BLaER1 treated with 17β-estradiol and CSF1 and Interleukin-3, amounts not matched to agents 10 nM and 100 nM (cell line): ENCODE measurements around the gene TAF6L.
A peak's percentile ranks its signal among the peaks of the same experiment; 100 is the strongest.

Experiments
- H3K27ac ChIP-seq, 11 experiments: shearing (Covaris generic); formaldehyde crosslinking; 2 replicates each; pipeline ENCODE4 v1.8.1; 2022
- H3K27me3 ChIP-seq, 11 experiments: shearing (Covaris generic); formaldehyde crosslinking; 2 replicates each; pipeline ENCODE4 v1.8.1; 2022
- H3K36me3 ChIP-seq, 11 experiments: shearing (Covaris generic); formaldehyde crosslinking; 2 replicates each; pipeline ENCODE4 v1.8.1; 2022
- H3K4me1 ChIP-seq, 10 experiments: shearing (Covaris generic); formaldehyde crosslinking; 2 replicates each; pipeline ENCODE4 v1.8.1; 2022
- H3K4me2 ChIP-seq, 11 experiments: shearing (Covaris generic); formaldehyde crosslinking; 2 replicates each; pipeline ENCODE4 v1.8.1; 2022
- H3K4me3 ChIP-seq, 10 experiments: shearing (Covaris generic); formaldehyde crosslinking; 2 replicates each; pipeline ENCODE4 v1.8.1; 2022
- H3K9ac ChIP-seq, 11 experiments: shearing (Covaris generic); formaldehyde crosslinking; 2 replicates each; pipeline ENCODE4 v1.8.1; 2022
- H3K9me3 ChIP-seq, 11 experiments: shearing (Covaris generic); formaldehyde crosslinking; replicated peaks in 1 of 11; 2 replicates each; pipeline ENCODE4 v1.8.1; 2022
- H4K20me1 ChIP-seq, 11 experiments: shearing (Covaris generic); formaldehyde crosslinking; 2 replicates each; pipeline ENCODE4 v1.8.1; 2022
- Cebpa-rat ChIP-seq, 11 experiments: shearing (Covaris generic); IDR thresholded peaks; 2 replicates each; pipeline ENCODE4 v1.8.1; 2022

TAF6L gene

DNA sequence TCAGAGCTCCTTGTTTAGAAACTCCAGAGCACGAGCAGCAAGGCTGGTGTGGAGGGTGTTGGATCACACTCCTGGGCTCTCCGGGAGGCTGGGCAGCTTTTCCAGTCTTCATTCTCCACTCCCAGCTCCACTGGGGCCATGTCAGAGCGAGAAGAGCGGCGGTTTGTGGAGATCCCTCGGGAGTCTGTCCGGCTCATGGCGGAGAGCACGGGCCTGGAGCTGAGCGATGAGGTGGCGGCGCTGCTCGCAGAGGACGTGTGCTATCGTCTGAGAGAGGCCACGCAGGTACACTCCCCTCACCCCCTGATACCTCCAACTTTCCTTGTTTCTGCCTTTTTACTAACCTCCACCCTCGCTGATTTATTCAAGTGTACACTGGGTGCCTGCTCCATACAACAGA, 4.5 kb downstream of the TAF6L start:
- no peaks in the 10 kb centered on the region for H3K9me3 ChIP-seq
- peak overlapping the region in 7 of 11 experiments; percentile 6 to 68 (median 49); a peak in 11 of 22 replicates for H3K27ac ChIP-seq
- peak overlapping the region in 10 of 11 experiments; percentile 4 to 56 (median 28); a peak in 11 of 22 replicates for H3K9ac ChIP-seq
- no peak for TF ChIP-seq Cebpa-rat (IDR thresholded peaks at IDR 0.05)
- peaks cover 32 to 74% (median 49%) of the 10 kb centered on the region in 11 experiments for H3K36me3 ChIP-seq
- peaks cover 14 to 58% (median 43%) of the 10 kb centered on the region in 10 experiments for H3K4me1 ChIP-seq
- no peaks in the 10 kb centered on the region for H3K27me3 ChIP-seq
- peaks cover 0 to 4% (median 0%) of the 10 kb centered on the region in 11 experiments; a peak in 1 of 22 replicates for H4K20me1 ChIP-seq
- no peak overlapping the region for H3K4me3 ChIP-seq
- H3K4me2 ChIP-seq, result peak overlapping the region in 5 of 11 experiments; percentile 0 to 62 (median 28); a peak in 6 of 22 replicates

DNA sequence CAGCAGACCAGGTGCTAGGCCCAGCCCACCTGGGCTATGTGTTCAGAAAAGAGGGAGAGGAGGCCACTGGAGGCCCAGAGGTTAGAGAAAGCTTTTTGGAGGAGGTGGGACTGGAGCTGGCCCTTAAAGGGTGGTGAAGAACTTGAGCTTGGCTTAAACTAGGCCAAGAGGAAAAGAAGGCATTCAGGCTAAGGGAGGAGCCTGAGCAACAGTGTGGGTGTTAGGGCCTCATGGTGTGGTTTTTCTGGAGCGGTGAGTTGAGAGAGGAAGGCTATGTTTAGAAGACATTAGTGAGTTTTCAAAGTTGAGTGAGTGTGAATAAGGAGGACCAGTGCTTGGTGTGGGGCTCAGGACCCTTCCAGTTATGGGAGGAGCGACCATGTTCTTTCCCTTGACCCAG, 6.2 kb downstream of the TAF6L start:
- H3K27me3 ChIP-seq, result no peaks in the 10 kb centered on the region
- no peak overlapping the region for H3K4me3 ChIP-seq
- H3K36me3 ChIP-seq, result peaks cover 39 to 89% (median 59%) of the 10 kb centered on the region in 11 experiments
- no peaks in the 10 kb centered on the region for H3K9me3 ChIP-seq
- H3K9ac ChIP-seq, result peak overlapping the region in 10 of 11 experiments; percentile 14 to 68 (median 38); a peak in 15 of 22 replicates
- no peak for TF ChIP-seq Cebpa-rat (IDR thresholded peaks at IDR 0.05)
- peak overlapping the region in 4 of 11 experiments; percentile 11 to 67 (median 47); a peak in 10 of 22 replicates for H3K4me2 ChIP-seq
- H3K27ac ChIP-seq, result peak overlapping the region in 4 of 11 experiments; percentile 9 to 43 (median 32); a peak in 6 of 22 replicates
- H4K20me1 ChIP-seq, result peaks cover 0 to 4% (median 0%) of the 10 kb centered on the region in 11 experiments; a peak in 2 of 22 replicates
- H3K4me1 ChIP-seq, result peaks cover 3 to 50% (median 33%) of the 10 kb centered on the region in 10 experiments; a peak in 19 of 20 replicates

DNA sequence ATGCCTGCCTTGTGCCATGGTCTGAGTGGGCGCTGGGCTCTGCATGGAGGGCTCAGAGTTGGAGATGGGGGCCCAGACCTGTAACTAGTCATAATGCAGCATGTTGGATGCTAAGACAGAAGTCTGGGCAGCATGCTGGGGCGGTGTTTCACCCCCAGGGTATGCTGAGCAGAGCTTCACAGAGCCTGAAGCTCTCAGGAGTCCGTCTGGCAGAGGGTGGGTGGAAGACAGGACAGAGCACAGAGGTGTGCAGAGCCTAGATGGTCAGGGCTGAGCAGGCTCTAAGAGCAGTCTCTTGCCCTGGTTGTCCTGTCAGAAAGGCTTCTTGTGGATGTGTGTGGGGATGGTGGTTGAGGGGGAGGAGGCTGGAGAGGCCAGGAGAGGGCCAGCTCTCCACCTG, 7.2 kb downstream of the TAF6L start:
- peak overlapping the region in 4 of 11 experiments; percentile 14 to 47 (median 18); a peak in 1 of 22 replicates for H3K9ac ChIP-seq
- TF ChIP-seq Cebpa-rat (IDR thresholded peaks at IDR 0.05), result no peak
- H4K20me1 ChIP-seq, result peaks cover 0 to 7% (median 0%) of the 10 kb centered on the region in 11 experiments; a peak in 2 of 22 replicates
- no peaks in the 10 kb centered on the region for H3K9me3 ChIP-seq
- peaks cover 45 to 97% (median 68%) of the 10 kb centered on the region in 11 experiments for H3K36me3 ChIP-seq
- H3K4me2 ChIP-seq, result no peak overlapping the region
- peak overlapping the region in 1 of 11 experiments; percentile 13; a peak in 1 of 22 replicates for H3K27ac ChIP-seq
- peaks cover 0 to 39% (median 24%) of the 10 kb centered on the region in 10 experiments; a peak in 17 of 20 replicates for H3K4me1 ChIP-seq
- no peaks in the 10 kb centered on the region for H3K27me3 ChIP-seq
- no peak overlapping the region for H3K4me3 ChIP-seq

DNA sequence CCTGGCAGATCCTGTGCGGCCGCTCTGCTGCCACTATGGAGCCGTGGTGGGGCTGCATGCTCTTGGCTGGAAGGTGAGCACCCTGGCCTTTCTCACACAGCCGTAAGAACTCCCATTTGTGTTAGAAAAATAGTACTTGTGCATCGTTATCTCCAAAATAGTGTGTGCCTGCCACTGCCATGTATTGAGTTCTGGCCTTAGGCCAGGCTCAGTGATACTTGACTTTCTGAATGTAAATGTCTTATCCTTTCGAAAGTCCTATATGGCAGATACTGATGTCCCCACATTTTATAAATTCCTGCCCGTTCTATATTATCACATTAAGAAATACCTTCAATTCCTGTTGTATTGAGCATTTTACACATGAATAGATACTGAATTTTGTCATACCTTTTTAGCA, 11.6 kb downstream of the TAF6L start:
- H3K4me1 ChIP-seq, result peaks cover 7 to 13% (median 10%) of the 10 kb centered on the region in 10 experiments
- H3K4me2 ChIP-seq, result no peak overlapping the region
- H3K27ac ChIP-seq, result no peak overlapping the region
- no peak for TF ChIP-seq Cebpa-rat (IDR thresholded peaks at IDR 0.05)
- H4K20me1 ChIP-seq, result peaks cover 0 to 7% (median 0%) of the 10 kb centered on the region in 11 experiments; a peak in 3 of 22 replicates
- no peak overlapping the region for H3K4me3 ChIP-seq
- no peak overlapping the region for H3K9ac ChIP-seq
- H3K27me3 ChIP-seq, result no peaks in the 10 kb centered on the region
- peaks cover 25 to 80% (median 58%) of the 10 kb centered on the region in 11 experiments for H3K36me3 ChIP-seq
- no peaks in the 10 kb centered on the region for H3K9me3 ChIP-seq

DNA sequence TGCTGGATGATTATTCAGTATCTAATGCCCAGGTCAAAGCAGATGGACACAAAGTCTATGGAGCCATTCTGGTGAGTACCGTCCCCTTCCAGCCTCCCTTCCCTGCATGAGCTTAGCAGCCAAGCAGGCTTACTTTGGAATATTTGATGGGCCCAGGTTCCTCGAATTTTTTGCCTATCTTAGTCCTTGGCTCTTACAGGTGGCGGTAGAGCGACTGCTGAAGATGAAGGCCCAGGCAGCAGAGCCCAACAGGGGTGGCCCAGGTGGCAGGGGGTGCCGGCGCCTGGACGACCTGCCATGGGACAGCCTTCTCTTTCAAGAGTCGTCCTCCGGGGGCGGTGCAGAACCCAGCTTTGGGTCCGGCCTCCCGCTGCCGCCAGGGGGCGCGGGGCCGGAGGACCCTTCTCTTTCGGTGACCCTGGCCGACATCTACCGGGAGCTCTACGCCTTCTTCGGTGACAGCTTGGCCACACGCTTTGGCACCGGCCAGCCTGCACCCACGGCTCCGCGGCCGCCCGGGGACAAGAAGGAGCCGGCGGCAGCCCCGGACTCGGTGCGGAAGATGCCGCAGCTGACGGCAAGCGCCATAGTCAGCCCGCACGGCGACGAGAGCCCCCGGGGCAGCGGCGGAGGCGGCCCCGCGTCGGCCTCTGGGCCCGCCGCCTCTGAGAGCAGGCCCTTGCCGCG, 15.3 kb downstream of the TAF6L start:
- H3K4me3 ChIP-seq, result peak overlapping the region; percentile 83 to 99 (median 95)
- peak overlapping the region; percentile 83 to 96 (median 92) for H3K27ac ChIP-seq
- peak overlapping the region; percentile 77 to 98 (median 93) for H3K4me2 ChIP-seq
- no peaks in the 10 kb centered on the region for H3K27me3 ChIP-seq
- peaks cover 31 to 72% (median 61%) of the 10 kb centered on the region in 11 experiments for H3K36me3 ChIP-seq
- peaks cover 38 to 43% (median 42%) of the 10 kb centered on the region in 10 experiments for H3K4me1 ChIP-seq
- peaks cover 0 to 41% (median 21%) of the 10 kb centered on the region in 11 experiments; a peak in 14 of 22 replicates for H4K20me1 ChIP-seq
- TF ChIP-seq Cebpa-rat (IDR thresholded peaks at IDR 0.05), result no peak
- no peaks in the 10 kb centered on the region for H3K9me3 ChIP-seq
- peak overlapping the region; percentile 86 to 97 (median 95) for H3K9ac ChIP-seq

DNA sequence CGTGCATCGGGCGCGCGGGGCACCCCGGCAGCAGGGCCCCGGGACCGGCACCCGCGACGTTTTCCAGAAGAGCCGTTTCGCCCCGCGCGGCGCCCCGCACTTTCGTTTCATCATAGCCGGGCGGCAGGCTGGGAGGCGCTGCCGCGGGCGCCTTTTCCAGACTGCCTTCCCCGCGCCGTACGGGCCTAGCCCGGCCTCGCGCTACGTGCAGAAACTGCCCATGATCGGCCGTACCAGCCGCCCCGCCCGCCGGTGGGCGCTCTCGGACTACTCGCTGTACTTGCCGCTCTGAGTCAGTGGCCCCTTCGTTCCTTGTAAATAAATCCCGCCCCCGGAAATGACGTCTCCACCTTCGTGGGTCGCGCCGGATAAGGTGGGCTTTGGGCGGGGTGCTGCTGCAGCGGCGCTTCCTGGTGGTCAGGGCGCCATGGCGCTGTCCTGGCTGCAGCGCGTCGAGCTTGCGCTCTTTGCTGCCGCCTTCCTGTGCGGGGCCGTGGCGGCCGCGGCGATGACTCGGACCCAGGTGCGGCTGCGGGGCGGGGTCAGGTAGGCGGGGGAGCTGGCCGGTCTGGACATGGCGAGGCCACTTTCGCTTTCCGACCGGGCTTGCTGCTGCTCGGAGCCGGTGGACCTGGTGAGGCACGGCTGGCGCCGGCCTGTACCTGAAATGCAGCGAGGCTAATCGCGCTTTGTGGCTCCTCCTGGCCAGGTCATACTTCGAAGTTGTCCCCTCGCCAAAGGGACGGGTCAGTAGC, 16.0 kb downstream of the TAF6L start, which contains the start of gene TMEM179B:
TMEM179B (plus strand) TSS at position 398 of the 755 bp plus-strand sequence; CDS start at position 428, 30 bp downstream.
- no peaks in the 10 kb centered on the region for H3K27me3 ChIP-seq
- peaks cover 40 to 46% (median 44%) of the 10 kb centered on the region in 10 experiments for H3K4me1 ChIP-seq
- no peaks in the 10 kb centered on the region for H3K9me3 ChIP-seq
- H3K9ac ChIP-seq, result peak within 1 kb of the TSS; percentile 86 to 97 (median 95)
- no peak for TF ChIP-seq Cebpa-rat (IDR thresholded peaks at IDR 0.05)
- H3K4me2 ChIP-seq, result peak within 1 kb of the TSS; percentile 77 to 98 (median 95)
- peaks cover 0 to 43% (median 22%) of the 10 kb centered on the region in 11 experiments; a peak in 14 of 22 replicates for H4K20me1 ChIP-seq
- peak within 1 kb of the TSS; percentile 83 to 99 (median 95) for H3K4me3 ChIP-seq
- peaks cover 27 to 68% (median 58%) of the 10 kb centered on the region in 11 experiments for H3K36me3 ChIP-seq
- H3K27ac ChIP-seq, result peak within 1 kb of the TSS; percentile 83 to 96 (median 92)

DNA sequence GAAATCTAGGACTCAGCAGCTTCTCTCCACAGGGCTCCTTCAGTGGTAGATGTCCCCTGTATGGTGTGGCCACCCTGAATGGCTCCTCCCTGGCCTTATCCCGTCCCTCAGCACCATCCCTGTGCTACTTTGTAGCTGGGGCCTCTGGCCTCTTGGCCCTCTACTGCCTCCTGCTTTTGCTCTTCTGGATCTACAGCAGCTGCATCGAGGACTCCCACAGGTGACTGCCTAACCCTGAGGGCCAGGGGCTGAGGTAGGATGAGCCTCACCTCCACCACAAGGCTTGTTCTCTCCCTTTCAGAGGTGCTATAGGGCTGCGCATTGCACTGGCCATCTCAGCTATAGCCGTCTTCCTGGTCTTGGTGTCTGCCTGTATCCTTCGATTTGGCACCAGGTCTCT, 17.8 kb downstream of the TAF6L start:
- Histone ChIP-seq H3K4me2 (peak overlapping the region; percentile 77 to 98 (median 95); a peak in 20 of 22 replicates), H3K36me3 (peaks cover 37 to 70% (median 61%) of the 10 kb centered on the region in 11 experiments), H3K4me3 (peak overlapping the region in 2 of 10 experiments; percentile 94 to 96; a peak in 2 of 20 replicates), H3K9ac (peak overlapping the region; percentile 7 to 97 (median 94); a peak in 13 of 22 replicates), H3K9me3 (no peaks in the 10 kb centered on the region), H3K27me3 (no peaks in the 10 kb centered on the region), H3K27ac (0 out of 22 replicates have a peak overlapping the region, but pooled peaks of 1 of the 11 experiments have one; percentile 0), H4K20me1 (peaks cover 0 to 60% (median 28%) of the 10 kb centered on the region in 11 experiments; a peak in 16 of 22 replicates), H3K4me1 (peaks cover 47 to 62% (median 58%) of the 10 kb centered on the region in 10 experiments)
- TF ChIP-seq Cebpa-rat (IDR thresholded peaks at IDR 0.05), result no peak

DNA sequence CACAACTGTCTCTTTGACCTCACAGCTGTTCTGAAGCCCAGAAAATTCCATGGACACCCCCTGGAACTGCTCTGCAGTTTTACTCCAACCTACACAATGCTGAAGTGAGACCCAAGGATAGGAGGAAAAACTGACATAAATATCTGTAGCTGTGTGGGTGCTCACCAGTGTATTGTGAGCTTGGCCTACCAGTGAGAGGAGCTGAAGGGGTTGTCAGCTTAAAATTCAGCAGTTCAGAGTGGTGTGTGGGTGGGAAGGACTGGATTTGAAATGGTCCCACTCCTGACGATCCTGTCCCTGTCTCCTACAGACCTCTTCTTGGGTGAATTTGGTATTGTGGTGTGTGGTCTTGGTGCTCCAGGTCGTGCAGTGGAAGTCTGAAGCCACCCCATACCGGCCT, 18.4 kb downstream of the TAF6L start:
- Histone ChIP-seq H4K20me1 (peaks cover 0 to 65% (median 30%) of the 10 kb centered on the region in 11 experiments; a peak in 16 of 22 replicates), H3K9ac (peak overlapping the region in 10 of 11 experiments; percentile 7 to 97 (median 90); a peak in 11 of 22 replicates), H3K27me3 (no peaks in the 10 kb centered on the region), H3K27ac (peak overlapping the region in 1 of 11 experiments; percentile 0; a peak in 1 of 22 replicates), H3K4me2 (peak overlapping the region; percentile 84 to 98 (median 95); a peak in 19 of 22 replicates), H3K9me3 (no peaks in the 10 kb centered on the region), H3K4me1 (peaks cover 47 to 68% (median 63%) of the 10 kb centered on the region in 10 experiments), H3K36me3 (peaks cover 43 to 71% (median 64%) of the 10 kb centered on the region in 11 experiments), H3K4me3 (peak overlapping the region in 2 of 10 experiments; percentile 17 to 37; a peak in 2 of 20 replicates)
- TF ChIP-seq Cebpa-rat (IDR thresholded peaks at IDR 0.05), result no peak
